ENCODE results near the gene AP4E1.
"Not testable (repeated sequence)": the region's sequence is repeated elsewhere in the genome, so short reads cannot be mapped to it uniquely, and the experiment has no call there.

AP4E1 gene

DNA sequence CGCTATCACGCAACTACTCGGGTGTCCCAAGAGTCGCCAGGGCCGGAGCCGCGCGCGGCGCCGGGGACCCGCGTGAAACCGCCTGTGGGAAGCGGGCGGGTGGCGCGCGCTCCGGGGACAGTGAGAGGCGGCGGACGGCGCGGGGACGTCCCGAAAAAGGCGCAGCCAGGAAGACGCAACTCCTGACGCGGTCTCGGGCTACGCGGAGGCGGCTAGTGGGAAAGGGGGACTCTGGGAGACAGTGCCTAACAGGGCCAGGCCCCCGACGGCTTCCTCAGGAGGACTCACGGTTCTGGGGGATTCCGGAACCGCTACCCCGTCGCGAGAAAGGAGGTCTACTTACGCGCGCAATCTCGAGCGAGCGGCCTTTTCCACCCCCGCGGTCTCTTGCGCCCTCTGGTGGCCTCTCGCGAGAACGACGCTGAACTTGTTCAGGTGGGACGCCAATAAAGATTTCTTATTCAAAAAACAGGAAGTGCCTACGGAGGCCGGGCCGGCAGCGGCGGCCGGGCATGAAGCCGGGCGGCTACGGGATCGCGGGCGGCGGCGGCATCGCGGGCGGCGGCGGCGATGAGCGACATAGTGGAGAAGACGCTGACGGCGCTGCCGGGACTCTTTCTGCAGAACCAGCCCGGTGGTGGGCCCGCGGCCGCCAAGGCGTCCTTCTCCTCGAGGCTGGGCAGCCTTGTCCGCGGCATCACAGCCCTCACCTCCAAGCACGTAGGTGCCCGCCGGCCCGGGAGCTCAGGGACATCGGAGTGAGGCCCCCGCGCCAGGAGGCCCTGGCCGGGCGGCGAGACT, at the start of gene AP4E1:
TSS of gene AP4E1 (plus strand) at position 475 of the 801 bp plus-strand sequence. CDS start at position 571, 96 bp downstream.
- peak; percentile 79 for DNase-seq (ENCODE audit: low read depth)

DNA sequence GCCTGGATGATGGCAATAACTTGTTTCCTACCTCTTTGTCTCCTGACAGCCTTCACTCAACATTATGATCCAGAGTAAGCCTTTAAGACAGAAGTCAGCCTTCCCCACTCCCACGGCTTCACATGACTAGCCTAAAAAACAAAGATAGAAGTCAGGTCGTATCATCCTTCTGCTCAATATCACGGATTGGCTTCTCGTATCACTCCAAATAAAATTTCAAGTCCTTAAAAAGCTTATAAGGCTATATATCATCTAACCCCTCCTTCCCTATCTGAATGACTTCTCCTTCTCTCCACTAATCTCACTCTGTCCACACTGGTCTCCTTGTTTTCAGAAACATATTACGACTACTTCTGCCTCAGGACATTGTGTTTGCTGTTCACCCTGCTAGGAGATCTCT, 47.7 kb upstream of the AP4E1 start:
- no peak for DNase-seq (ENCODE audit: low read depth)

DNA sequence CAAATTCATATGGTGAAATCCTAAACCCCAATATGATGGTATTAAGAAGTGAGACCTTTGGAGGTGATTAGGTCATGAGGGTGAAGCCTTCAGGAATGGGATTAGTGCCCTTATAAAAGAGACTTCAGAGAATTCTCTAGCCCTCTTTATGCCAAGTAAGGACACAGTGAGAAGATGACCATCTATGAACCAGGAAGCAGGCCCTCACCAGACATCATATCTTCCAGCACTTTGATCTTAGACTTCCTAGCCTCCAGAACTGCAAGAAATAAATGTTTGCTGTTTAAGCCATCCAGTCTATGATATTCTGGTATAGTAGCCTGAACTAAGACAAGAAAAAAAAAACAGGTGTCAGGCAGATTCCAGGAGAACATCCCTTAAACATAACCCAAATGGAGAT, 45.9 kb upstream of the AP4E1 start:
- no peak for DNase-seq (ENCODE audit: low read depth)

DNA sequence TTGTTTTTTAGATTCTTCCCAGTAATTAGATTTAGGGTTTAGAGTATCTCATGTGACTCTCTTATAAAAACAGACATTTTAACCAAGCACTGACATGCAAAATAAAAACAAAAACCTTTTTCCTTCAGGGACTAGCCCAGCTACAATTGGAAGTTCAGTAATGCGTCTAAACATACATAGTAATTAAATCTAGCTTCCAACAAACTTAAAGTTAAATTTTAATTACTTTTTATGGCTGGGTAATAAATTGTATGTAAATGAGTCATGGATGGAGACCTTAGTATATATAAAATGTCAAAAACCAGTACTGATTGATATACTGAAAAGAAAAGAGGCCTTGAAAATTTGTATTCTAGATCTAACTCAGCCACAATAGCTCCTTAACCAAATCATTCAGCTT, 43.6 kb upstream of the AP4E1 start:
- no peak for DNase-seq (ENCODE audit: low read depth)

DNA sequence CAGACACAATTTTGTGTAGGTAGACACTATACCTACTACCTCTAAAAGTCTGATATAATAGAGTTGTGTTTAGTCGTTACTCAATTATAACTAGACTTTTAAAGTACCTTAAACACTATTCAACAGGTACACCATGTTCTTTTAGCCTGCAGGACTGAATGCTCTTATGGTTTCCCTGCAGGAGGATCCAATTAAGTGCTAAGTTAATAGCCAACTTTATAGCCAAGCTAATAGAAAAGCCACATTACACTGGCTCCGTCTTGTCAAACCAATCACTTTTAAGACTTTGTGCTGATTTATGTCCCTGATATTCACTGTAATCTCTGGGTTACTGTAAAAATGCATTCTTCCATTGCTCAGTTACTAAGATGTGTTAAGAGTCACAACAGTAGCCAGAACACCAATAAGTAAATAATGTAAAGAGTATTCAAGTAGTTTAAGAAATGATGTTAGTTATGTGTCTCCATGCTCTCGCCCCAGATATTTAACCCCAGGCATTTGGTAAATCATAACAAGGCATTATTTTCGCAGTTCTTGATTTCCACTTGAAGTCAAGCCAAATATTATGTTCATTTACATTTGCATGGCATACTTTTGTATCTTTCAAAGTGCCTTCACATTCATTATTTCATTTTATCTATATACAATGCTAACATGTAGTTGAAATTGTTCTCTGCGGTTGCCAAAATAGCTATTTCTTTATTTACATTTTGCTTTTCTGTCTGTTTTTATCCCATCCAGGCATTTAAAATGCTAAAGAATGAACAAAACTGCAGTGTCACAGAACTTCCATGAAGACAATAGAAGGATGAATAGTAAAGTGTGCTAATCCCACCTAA, 42.7 kb upstream of the AP4E1 start:
- DNase-seq (ENCODE audit: low read depth), result no peak

DNA sequence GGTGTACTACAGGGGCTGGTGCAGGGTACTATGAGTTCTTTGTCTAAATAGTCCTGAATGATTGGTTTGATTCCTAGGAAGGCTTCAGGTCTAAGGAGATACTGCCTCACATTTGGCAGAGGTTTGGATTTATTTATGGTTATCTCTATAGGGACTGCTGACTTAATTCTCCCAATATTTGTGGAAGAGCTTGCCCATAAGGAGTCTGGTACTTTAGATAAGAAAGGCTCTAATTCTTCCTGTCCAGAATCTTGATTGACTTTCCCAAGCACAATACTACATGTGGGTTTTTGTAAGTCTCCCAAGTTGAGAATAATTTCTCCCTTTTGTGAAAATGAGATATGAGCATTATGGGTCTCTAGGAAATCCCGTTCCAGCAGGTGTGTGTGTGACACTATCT, 36.7 kb upstream of the AP4E1 start:
- no peak for DNase-seq (ENCODE audit: low read depth)

DNA sequence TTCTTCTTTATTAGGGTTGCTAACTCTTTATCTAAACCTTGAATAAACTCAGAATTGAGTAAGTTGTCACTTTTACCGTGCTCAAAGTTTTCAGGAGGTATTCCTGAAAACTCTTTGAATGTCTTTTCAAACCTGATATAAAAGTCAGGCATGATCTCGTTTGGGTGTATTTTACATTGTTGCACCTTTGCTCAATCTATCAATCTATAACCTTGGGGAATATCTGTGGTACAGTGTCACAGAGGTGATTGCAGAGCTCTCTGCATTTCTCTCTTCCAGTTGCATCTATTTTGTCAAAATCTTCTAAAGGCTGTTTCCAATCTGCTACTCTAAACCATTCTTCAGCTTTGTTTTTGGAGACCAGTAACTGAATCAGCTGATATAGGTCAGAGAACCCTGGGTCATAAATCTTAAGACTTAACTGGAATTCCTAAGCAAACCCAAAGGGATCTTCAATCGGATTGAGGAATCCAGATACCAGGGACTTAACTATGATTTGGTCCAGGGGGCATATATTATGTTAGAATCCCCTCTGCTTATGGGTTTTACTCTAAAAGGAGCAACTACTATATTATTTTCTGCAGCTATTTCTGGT, 35.6 kb upstream of the AP4E1 start:
- DNase-seq (ENCODE audit: low read depth), result no peak

DNA sequence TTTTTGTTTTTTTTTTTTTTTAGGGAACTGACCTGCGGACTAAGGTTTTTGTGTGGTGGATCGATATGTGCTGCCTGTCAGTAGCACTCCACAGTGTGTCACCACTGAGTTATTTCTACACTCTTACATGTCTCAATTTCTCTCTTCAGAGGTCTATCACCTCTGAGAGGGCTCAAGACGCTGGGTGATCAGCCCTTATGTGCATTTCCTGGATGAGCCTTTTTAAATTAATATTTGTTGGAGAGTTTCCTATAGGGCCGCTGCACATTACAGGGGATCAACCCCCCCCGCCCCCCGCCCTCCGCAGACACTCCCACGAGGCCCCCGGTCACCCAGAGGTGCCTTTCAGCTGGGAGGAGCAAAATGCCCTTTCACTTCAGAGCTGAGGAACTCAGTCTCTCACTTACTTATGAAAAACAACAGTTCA, 34.5 kb upstream of the AP4E1 start:
- no peak for DNase-seq (ENCODE audit: low read depth)

DNA sequence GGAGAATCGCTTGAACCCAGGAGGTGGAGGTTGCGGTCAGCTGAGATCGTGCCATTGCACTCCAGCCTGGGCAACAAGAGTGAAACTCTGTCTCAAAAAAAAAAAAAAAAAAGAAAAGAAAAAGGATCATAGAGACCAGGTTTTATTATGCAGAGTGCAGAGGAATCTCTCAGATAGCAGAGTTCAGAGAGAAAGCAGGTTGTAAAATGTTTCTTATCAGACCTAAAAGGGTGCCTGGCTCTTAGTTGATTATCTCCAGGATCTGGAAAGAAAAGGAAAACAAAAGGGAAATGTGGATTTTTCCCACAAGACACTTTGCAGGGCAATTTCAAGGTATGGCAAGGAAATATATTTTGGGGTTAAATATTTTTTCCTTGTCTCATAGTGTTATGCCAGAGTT, 33.2 kb upstream of the AP4E1 start:
- not testable (repeated sequence) for DNase-seq (ENCODE audit: low read depth)

DNA sequence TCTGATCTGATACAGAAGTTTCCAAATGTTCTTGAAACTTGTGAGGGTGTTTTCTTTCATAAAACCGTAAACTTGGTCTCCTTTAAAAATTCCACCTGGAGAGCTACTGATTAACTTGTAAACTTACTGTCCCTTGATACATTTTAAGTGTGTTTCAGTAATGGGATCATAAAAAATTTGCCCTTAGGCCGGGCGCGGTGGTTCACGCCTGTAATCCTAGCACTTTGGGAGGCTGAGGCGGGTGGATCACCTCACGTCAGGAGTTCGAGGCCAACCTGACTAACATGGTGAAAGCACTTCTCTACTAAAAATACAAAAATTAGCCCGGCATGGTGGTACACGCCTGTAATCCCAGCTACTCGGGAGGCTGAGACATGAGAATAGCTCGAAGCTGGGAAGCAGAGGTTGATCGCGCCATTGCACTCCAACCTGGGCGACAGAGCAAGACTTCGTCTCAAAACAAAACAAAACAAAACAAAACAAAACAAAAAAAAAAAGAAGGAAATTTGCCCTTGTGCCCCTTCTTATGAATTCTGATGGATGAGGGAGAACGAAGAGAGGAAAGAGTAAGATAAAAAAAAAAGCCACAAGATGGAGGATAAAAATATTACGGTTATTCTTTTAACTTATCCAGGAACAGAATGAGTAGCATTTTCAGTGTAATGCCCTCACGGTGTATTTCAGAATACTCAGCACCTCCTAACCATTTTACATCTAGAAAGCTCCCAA, 32.1 kb upstream of the AP4E1 start:
- DNase-seq (ENCODE audit: low read depth), result no peak

DNA sequence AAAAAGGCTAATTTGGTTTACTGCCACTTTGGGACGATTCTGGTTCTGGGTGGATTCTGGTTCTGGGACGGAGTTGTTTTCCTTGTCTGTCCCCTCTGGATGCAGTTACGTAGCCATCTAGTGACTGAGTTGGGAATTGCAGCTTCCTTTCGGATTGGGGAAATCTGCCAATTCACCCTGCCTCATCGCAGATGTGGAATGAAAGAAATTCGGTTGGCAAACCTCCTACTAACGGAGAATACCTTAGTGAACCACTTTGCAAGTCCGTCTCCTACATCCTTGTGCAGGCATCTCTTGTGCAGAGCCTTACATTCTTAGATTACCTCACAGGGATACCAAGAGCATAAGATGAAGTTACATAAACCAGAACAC, 31.5 kb upstream of the AP4E1 start:
- peak; percentile 97 for DNase-seq (ENCODE audit: low read depth)

DNA sequence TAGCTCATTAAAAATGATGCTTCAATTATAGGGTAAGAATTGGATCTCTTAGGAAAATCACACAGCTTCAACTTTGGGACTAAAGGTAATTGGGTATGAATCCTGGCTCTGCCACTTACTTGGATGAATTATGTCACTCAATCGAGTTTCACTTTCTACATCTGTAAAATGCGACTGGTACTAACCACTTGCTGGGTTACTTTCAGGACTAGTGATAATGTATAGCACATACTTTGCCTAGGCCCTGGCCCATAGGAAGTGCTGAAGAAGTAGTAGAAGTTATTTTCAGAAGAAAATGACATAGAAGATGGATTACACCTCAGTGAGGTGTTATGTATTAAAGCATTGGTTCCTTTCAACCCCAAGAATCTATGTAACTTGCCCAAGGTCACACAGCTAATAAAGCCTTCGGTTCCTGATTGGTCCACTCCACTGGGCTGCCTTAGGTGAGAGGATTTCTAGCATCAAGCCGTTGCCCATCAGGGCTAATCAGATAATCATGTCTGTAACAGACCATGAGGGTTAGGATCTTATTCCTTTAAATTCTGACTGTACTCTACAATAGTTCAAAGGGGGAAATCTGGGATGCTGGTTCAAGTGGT, 29.4 kb upstream of the AP4E1 start:
- DNase-seq (ENCODE audit: low read depth), result no peak

DNA sequence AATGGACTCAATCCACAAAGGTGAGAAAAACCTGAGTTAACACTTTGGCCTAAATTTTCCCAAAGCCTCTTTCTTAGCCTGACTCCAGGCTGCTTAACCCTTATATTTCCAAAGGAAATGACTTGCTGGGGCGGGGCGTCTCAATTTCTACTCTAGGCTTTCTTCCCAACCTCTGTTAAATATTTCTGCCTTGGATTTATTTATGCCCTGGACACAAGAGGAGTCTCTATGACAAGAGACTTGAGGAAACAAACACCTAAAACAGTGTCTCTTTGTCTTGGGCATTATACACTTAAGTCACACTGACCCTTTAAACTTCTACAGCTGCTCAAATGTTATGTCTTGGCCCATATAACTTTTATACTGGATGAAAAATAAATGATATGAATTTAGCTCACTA, 28.3 kb upstream of the AP4E1 start:
- DNase-seq (ENCODE audit: low read depth), result no peak

DNA sequence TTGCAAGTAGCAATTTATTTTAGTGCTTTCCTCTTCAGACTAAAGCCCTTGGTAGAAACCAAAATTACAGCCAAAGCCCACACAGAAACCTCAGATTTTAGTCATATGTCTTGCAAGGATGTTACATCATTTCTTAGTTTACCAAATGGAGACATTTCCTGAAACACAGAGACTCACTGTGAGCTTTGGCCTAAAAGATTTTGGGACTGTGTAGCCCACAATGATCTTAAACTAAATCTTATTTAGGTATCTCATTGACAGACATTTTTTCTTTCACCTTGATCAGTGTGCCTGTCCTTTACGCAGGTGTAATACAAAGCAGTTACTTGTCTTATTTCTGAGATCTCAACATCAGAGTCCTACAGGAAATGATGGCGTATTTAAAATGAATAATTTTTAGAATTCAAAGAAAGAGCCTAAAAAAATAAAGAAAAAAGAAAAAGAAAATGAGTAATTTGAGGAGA, 27.8 kb upstream of the AP4E1 start:
- peak; percentile 51 for DNase-seq (ENCODE audit: low read depth)

DNA sequence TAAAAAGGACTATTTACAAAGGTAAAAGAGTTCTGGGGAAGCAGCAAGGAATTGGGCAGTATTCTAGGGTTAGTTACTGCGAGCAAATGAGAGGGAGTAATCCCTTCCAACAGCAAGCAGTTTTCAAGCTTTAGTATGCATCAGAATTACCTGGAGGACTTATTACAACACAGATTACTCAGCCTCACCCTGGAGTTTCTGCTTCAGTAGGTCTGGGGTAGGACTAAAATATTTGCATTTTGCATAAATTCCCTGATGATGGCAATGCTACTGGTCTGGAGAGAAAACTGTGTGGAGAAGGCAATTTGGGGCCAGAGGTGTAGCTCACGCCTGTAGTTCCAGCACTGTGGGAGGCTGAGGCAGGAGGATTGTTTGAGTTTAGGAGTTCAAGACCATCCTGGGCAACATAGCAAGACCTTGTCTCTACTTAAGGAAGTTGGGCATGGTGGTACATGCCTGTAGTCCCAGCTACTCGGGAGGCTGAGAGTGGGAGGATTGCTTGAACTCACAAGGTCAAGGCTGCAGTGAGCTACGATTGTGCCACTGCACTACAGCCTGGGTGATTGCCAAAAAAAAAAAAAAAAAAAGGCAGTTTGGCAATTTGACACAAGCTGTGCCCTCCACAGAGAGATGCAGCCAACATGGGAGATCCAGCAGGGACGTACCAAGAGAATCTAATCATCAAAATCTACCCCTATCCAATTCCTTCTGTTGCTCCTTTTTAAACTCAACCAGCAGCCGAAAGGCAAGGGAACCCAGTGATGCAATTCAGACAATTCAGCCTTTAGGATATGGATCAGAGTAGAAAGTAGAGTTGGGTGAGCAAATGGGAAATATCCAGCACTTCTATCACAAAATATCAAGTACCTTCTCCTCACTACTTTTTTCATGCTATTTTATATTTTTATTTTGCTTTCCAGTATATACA, 27.1 kb upstream of the AP4E1 start:
- DNase-seq (ENCODE audit: low read depth), result no peak

DNA sequence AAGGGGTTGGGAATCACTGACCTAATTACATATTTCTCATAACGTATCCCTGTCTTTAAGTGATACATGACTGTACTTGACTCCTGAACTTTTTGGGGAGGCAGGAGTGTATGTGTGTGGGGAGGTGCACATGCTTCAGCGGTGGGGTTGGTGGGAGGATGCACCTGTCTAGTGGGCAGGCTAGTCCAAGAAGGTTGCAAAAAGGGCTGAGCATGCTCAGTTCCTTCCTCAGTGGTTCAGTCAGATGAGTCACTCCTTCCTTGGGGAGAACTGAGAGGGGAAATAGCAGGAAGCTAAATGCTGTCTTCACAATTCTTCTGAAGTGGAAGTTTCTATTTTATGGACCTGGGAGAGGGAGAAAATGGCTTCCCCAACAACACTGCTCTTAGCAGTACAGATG, 24.6 kb upstream of the AP4E1 start:
- no peak for DNase-seq (ENCODE audit: low read depth)

DNA sequence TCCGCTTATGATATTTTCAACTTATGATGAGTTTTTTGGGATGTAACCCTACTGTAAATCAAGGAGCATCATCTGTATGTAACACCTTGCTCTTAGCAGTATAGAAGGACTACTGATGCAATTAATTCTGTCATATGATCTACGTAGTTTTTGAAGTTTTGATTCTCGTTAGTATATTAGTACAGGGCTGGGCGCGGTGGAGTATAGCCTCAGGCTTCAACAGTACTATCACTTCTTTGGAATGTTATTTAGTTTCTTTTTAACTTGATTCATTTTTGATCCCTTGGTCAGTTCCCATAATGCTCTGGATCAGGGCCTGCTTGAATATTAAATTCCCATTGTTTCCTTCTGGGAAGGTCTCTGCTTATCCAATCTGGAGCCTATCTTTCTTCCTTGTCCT, 23.9 kb upstream of the AP4E1 start:
- DNase-seq (ENCODE audit: low read depth), result no peak

DNA sequence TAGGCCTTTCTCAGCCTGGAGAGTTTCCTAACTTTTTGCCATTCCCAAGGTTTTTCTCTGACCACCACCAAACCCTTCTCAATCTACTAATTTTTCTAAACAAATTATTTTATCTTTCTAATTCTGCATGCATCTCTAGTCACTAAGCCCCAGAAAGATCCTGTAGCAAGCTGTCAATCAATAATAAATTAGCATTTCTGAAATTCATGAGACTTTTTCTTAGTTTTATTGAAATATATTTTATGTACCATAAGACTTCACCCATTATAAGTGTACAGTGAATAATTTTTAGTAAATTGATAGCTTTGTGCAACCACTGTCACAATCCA, 22.4 kb upstream of the AP4E1 start:
- DNase-seq (ENCODE audit: low read depth), result no peak

DNA sequence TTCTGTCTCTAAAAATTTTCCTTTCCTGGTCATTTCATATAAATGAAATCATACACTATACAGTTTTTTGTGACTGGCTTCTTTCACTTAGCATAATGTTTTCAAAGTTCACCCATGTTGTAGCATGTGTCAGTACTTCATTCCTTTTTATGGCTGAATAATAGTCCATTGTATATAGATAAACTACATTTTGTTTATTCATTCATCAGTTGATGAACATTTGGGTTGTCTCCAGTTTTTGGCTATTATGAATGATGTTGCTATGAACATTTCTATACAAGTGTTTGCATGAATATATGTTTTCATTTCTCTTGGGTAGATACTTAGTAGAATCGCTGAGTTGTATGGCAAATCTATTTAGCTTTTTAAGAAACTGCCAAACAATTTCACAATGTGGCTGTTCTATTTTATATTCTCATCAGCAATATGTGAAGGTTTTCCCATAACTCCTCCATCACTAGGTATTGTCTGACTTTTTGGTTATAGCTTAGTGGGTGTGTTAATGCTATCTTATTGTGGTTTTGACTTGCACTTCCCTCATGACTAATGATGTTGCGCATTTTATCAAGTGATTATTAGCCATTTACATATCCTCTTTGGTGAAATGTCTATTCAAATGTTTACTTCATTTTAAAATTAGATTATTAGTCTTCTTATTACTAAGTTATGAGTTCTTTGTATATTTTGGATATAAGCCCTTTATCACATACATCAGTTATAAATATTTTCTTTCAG, 21.7 kb upstream of the AP4E1 start:
- no peak for DNase-seq (ENCODE audit: low read depth)

DNA sequence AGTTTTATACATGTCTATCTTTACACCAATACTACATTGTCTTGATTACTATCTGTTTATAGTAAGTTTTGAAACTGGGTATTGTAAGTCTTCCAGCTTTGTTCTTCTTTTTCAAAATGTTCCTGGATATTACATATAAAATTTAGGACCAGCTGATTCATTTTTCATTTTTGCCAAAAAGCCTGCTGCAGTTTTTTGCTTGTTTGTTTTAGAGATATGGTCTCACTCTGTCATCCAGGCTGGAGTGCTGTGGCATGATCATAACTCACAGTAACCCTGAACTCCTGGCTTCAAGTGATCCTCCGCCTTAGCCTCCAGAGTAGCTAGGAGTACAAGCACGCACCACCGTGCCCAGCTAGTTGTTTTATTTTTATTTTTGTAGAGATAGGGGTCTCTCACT, 20.4 kb upstream of the AP4E1 start:
- DNase-seq (ENCODE audit: low read depth), result no peak

All from HS-5 (cell line).